ENCODE measurements around the gene GALE. TPM values are rescaled to one million over a fixed set of nuclear protein-coding genes. Genes with fewer than 3 reads are reported as not detected.
"Not testable (repeated sequence)": the region's sequence is repeated elsewhere in the genome, so short reads cannot be mapped to it uniquely, and the experiment has no call there.

The GALE gene
- total and polyA plus RNA-seq, 4 donors, result 21.4 to 146 (median 80.0) TPM

DNA sequence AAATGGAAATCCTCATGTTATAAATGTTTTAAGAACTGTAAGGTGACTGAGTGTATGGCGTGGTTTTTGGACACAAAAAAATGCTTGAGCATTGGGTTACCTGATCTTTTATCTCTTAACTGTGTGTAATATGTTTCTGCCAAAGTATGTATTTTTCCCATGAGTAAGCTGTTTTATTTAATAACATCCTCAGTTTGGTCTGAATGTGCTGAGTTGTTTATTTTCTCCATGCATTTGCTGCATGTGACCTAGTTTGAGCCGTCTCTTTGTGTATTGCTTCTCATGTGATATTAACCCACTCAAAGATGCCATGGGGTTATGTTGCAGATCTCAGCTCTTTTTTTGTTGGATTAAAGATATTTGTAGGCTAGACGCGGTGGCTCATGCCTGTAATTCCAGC is 15.7 kb downstream of the GALE start:
- DNase-seq, result no peak
- TF ChIP-seq, protein P1, sequence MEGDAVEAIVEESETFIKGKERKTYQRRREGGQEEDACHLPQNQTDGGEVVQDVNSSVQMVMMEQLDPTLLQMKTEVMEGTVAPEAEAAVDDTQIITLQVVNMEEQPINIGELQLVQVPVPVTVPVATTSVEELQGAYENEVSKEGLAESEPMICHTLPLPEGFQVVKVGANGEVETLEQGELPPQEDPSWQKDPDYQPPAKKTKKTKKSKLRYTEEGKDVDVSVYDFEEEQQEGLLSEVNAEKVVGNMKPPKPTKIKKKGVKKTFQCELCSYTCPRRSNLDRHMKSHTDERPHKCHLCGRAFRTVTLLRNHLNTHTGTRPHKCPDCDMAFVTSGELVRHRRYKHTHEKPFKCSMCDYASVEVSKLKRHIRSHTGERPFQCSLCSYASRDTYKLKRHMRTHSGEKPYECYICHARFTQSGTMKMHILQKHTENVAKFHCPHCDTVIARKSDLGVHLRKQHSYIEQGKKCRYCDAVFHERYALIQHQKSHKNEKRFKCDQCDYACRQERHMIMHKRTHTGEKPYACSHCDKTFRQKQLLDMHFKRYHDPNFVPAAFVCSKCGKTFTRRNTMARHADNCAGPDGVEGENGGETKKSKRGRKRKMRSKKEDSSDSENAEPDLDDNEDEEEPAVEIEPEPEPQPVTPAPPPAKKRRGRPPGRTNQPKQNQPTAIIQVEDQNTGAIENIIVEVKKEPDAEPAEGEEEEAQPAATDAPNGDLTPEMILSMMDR (IDR thresholded peaks at IDR 0.05; ENCODE audit: control extremely low read depth, extremely low read depth), result no peak
- no peaks in the 10 kb centered on the region for H3K4me1 ChIP-seq (ENCODE audit: control insufficient read depth in 5 of 5, insufficient read depth in 5 of 5, low read length in 5 of 5)
- peaks cover 0 to 2% (median 0%) of the 10 kb centered on the region in 4 donors for H3K9me3 ChIP-seq (ENCODE audit: control insufficient read depth in 4 of 4, insufficient read depth in 3 of 4, low read length in 3 of 4)
- H3K9ac ChIP-seq (ENCODE audit: insufficient read depth in 1 of 2, low read length in 2 of 2), result no peak overlapping the region
- H3K36me3 ChIP-seq (ENCODE audit: control insufficient read depth in 4 of 4, insufficient read depth in 4 of 4, low read length in 4 of 4), result peaks cover 17 to 41% (median 23%) of the 10 kb centered on the region in 4 donors
- WGBS, 2 donors, result 80 to 83% methylated on average over 4 of the region's 4 CpGs
- no peaks in the 10 kb centered on the region for H3K27me3 ChIP-seq (ENCODE audit: control insufficient read depth in 3 of 3, insufficient read depth in 3 of 3, low read length in 2 of 3)
- no peak overlapping the region for H3K4me3 ChIP-seq
- no peak for ATAC-seq (ENCODE audit: insufficient read depth, low FRiP score)
- H3K27ac ChIP-seq (ENCODE audit: low read depth in 1 of 2, low read length in 1 of 2), result no peak overlapping the region

DNA sequence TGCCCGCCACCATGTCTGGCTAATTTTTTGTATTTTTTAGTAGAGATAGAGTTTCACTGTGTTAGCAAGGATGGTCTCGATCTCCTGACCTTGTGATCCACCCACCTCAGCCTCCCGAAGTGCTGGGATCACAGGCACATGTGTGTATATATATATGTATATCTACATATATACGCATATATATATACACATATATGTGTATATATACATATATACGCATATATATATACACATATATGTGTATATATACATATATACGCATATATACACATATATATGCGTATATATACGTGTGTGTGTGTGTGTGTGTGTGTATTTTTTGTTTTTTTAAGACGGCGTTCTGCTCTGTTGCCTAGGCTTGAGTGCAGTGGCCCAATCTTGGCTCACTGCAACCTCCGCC is 17.4 kb downstream of the GALE start:
- not testable (repeated sequence) for DNase-seq; H3K27me3 ChIP-seq (ENCODE audit: control insufficient read depth in 3 of 3, insufficient read depth in 3 of 3, low read length in 2 of 3); H3K4me3 ChIP-seq; H3K9me3 ChIP-seq (ENCODE audit: control insufficient read depth in 4 of 4, insufficient read depth in 3 of 4, low read length in 3 of 4); H3K4me1 ChIP-seq (ENCODE audit: control insufficient read depth in 5 of 5, insufficient read depth in 5 of 5, low read length in 5 of 5); H3K9ac ChIP-seq (ENCODE audit: insufficient read depth in 1 of 2, low read length in 2 of 2); ATAC-seq (ENCODE audit: insufficient read depth, low FRiP score); H3K27ac ChIP-seq (ENCODE audit: low read depth in 1 of 2, low read length in 1 of 2)
- 92 to 93% methylated on average over 11 of the region's 11 CpGs for WGBS, 2 donors
- H3K36me3 ChIP-seq (ENCODE audit: control insufficient read depth in 4 of 4, insufficient read depth in 4 of 4, low read length in 4 of 4), result peaks cover 17 to 41% (median 23%) of the 10 kb centered on the region in 4 donors

DNA sequence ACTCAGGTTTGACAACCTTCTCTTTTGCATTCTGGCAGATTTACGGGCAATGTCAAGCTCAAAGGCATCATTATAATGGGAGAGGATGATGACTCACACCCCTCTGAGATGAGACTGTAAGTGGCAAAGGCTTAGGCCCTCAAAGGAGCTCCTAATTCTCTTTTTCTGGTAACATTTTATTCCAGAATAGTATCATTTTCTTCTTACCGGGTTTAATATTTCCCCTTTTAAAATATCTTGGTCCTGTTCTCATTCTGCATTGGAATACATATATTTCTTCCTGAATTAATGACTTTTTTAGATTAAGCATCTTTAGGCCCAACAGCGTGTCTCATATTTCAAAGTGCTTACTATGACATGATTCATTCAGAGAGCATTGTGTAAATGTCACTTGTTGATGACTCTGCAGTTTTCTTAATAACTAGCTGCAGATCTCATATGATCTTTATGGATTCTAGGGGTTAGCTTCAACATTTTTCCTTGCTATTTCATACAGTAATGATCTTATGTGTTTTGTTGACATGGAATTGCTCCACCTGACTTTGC is 20.7 kb downstream of the GALE start:
- H3K9ac ChIP-seq (ENCODE audit: insufficient read depth in 1 of 2, low read length in 2 of 2), result no peak overlapping the region
- TF ChIP-seq, protein P1 (IDR thresholded peaks at IDR 0.05; ENCODE audit: control extremely low read depth, extremely low read depth), result no peak
- peaks cover 3 to 14% (median 6%) of the 10 kb centered on the region in 4 donors for H3K36me3 ChIP-seq (ENCODE audit: control insufficient read depth in 4 of 4, insufficient read depth in 4 of 4, low read length in 4 of 4)
- H3K27me3 ChIP-seq (ENCODE audit: control insufficient read depth in 3 of 3, insufficient read depth in 3 of 3, low read length in 2 of 3), result no peaks in the 10 kb centered on the region
- DNase-seq (no peak), ATAC-seq (ENCODE audit: insufficient read depth, low FRiP score) (no peak)
- H3K9me3 ChIP-seq (ENCODE audit: control insufficient read depth in 4 of 4, insufficient read depth in 3 of 4, low read length in 3 of 4), result no peaks in the 10 kb centered on the region
- H3K27ac ChIP-seq (ENCODE audit: low read depth in 1 of 2, low read length in 1 of 2), result no peak overlapping the region
- H3K4me3 ChIP-seq, result no peak overlapping the region
- 77 to 86% methylated on average over 3 of the region's 3 CpGs for WGBS, 2 donors
- H3K4me1 ChIP-seq (ENCODE audit: control insufficient read depth in 5 of 5, insufficient read depth in 5 of 5, low read length in 5 of 5), result peaks cover 0 to 16% (median 3%) of the 10 kb centered on the region in 5 donors

DNA sequence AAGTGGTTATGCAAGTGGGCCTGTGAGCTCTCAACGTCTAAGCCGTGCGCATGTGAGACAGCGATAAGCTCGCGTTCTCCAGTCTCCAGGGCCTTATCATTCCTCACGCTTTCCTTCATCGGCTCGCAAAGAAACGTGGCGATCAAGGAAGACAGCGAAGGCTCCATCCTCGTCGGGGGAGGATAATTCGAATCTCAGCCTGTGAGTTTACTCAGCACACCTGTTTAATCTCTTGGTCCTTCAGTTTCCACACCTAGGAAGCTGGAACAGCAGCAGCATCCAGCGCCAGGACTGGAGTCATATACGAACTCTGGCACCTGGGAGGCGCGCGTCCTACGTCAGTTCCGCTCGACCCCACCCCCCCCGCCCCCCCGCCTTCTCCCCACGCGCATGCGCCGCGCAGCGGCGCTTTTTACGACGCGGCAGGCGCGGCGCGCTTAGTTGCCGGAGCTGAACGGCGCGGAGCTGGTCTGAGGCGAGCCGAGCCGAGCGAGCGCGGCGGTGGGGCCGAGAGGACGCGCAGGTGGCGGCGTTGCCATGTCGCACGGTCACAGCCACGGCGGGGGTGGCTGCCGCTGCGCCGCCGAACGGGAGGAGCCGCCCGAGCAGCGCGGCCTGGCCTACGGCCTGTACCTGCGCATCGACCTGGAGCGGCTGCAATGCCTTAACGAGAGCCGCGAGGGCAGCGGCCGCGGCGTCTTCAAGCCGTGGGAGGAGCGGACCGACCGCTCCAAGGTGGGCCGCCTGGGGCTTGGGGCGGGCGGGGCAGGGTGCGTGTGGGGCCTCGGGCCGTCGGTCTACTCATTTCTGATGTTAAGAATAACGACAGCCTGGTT is 22.4 kb downstream of the GALE start, which contains the start of gene PITHD1:
PITHD1 (plus strand) TSS at position 440 of the 836 bp plus-strand sequence; CDS start at position 538, 98 bp downstream.
- peak; percentile 90 to 92 (median 91) for DNase-seq
- no peaks in the 10 kb centered on the region for H3K27me3 ChIP-seq (ENCODE audit: control insufficient read depth in 3 of 3, insufficient read depth in 3 of 3, low read length in 2 of 3)
- ATAC-seq (ENCODE audit: insufficient read depth, low FRiP score), result peak; percentile 72
- TF ChIP-seq, protein P1 (IDR thresholded peaks at IDR 0.05; ENCODE audit: control extremely low read depth, extremely low read depth), result no peak
- peak within 1 kb of the TSS; percentile 56 to 91 for H3K9ac ChIP-seq (ENCODE audit: insufficient read depth in 1 of 2, low read length in 2 of 2)
- peak within 1 kb of the TSS; percentile 93 to 97 for H3K27ac ChIP-seq (ENCODE audit: low read depth in 1 of 2, low read length in 1 of 2)
- no peaks in the 10 kb centered on the region for H3K9me3 ChIP-seq (ENCODE audit: control insufficient read depth in 4 of 4, insufficient read depth in 3 of 4, low read length in 3 of 4)
- H3K4me3 ChIP-seq, result peak within 1 kb of the TSS; percentile 97
- H3K4me1 ChIP-seq (ENCODE audit: control insufficient read depth in 5 of 5, insufficient read depth in 5 of 5, low read length in 5 of 5), result peaks cover 0 to 16% (median 3%) of the 10 kb centered on the region in 5 donors
- 0% methylated on average over 52 to 91 of the region's 91 CpGs for whole genome bisulfite sequencing, 2 donors
- peaks cover 0 to 7% (median 3%) of the 10 kb centered on the region in 4 donors for H3K36me3 ChIP-seq (ENCODE audit: control insufficient read depth in 4 of 4, insufficient read depth in 4 of 4, low read length in 4 of 4)

Measured in lung (tissue), 12 donors.